GM12878 (cell line): Measurements from ENCODE around the gene HLTF. TPM values are rescaled to one million over a fixed set of nuclear protein-coding genes. Genes with fewer than 3 reads are reported as not detected.

Experiments
- ATAC-seq: fragments of 200-7000 bp; cut with Tn5 transposase; 3 replicates; pipeline ENCODE4 v1.9.1; 2020; ENCODE audit warnings: mild to moderate bottlenecking, moderate library complexity
- BruUV-seq: library from RNA; stranded (reverse); fragments of 400-500 nt; replicated peaks from 2 replicates; lab custom pipeline; 2021; lab: Mats Ljungman, UMichigan
- CTCF ChIA-PET: fragments of 300-600 bp; sonication (Branson Sonifier 250); formaldehyde crosslinking; extraction: SDS; loops from one replicate; lab custom pipeline; 2021; ENCODE audit warnings: inconsistent platforms; lab: Yijun Ruan, JAX
- POLR2A ChIA-PET: fragments of 350-600 bp; formaldehyde crosslinking; extraction: SDS; loops from one replicate; lab custom pipeline; 2021; ENCODE audit warnings: inconsistent platforms; lab: Charles Lee
- RAD21 ChIA-PET: fragments of 300-600 bp; sonication (Branson Sonifier 250); formaldehyde crosslinking; loops from one replicate; lab custom pipeline; 2023; ENCODE audit warnings: antibody characterized with exemption; ENCODE audit not compliant: unreplicated experiment; lab: Charles Lee
- SMC1A ChIA-PET: fragments of 300-600 bp; sonication (Branson Sonifier 250); formaldehyde crosslinking; loops from one replicate; lab custom pipeline; 2023; ENCODE audit not compliant: unreplicated experiment, uncharacterized antibody; lab: Charles Lee
- DNase-seq: peaks from one replicate; pipeline ENCODE4 v3.0.0-alpha.2; 2011; ENCODE audit warnings: low read depth, low spot score
- FAIRE-seq: peaks from 3 replicates; lab custom pipeline; 2011; peaks lifted over from hg19 to GRCh38; lab: Jason Lieb, UNC
- H2AFZ ChIP-seq: 2 replicates; pipeline ENCODE4 v1.6.0; 2011; ENCODE audit warnings: low read depth, low read length, control low read depth; ENCODE audit not compliant: control insufficient read depth
- H3K27ac ChIP-seq: 2 replicates; pipeline ENCODE4 v1.5.1; 2011; ENCODE audit warnings: control low read depth; ENCODE audit not compliant: control insufficient read depth, insufficient read depth
- H3K27me3 ChIP-seq, 2 experiments: replicated peaks in 1 of 2; 2 replicates each; pipeline versions ENCODE4 v1.6.0 to v1.6.1; 2011; ENCODE audit warnings: low read length in 1 of 2; ENCODE audit not compliant: control insufficient read depth in 2 of 2, insufficient read depth in 2 of 2
- H3K36me3 ChIP-seq, 2 experiments: 2 replicates each; pipeline ENCODE4 v1.5.1; 2011; ENCODE audit warnings: low read length in 1 of 2; ENCODE audit not compliant: control insufficient read depth in 2 of 2, insufficient read depth in 2 of 2
- H3K4me1 ChIP-seq: 2 replicates; pipeline ENCODE4 v1.6.1; 2011; ENCODE audit warnings: mild to moderate bottlenecking, low read length, moderate library complexity, mixed read lengths; ENCODE audit not compliant: control insufficient read depth, insufficient read depth
- H3K4me2 ChIP-seq: 2 replicates; pipeline ENCODE4 v1.6.0; 2011; ENCODE audit warnings: control low read depth; ENCODE audit not compliant: control insufficient read depth, insufficient read depth
- H3K4me3 ChIP-seq: fragments of 200-600 bp; sonication (generic); 2 replicates; pipeline ENCODE4 v1.5.1; 2016
- H3K79me2 ChIP-seq: 2 replicates; pipeline ENCODE4 v1.6.0; 2011; ENCODE audit warnings: low read length; ENCODE audit not compliant: control insufficient read depth, insufficient read depth
- H3K9ac ChIP-seq: 2 replicates; pipeline ENCODE4 v1.8.0; 2011; ENCODE audit warnings: low read length, control low read depth, mixed read lengths; ENCODE audit not compliant: control insufficient read depth, insufficient read depth
- H3K9me3 ChIP-seq: replicated peaks from 3 replicates; pipeline ENCODE4 v1.5.1; 2011; ENCODE audit warnings: mild to moderate bottlenecking, low read length; ENCODE audit not compliant: control insufficient read depth, insufficient read depth
- H4K20me1 ChIP-seq: 2 replicates; pipeline ENCODE4 v1.6.0; 2011; ENCODE audit not compliant: control insufficient read depth, insufficient read depth
- ATF3 ChIP-seq: IDR thresholded peaks from 2 replicates; pipeline ENCODE4 v1.6.1; 2011; ENCODE audit warnings: low read depth, mild to moderate bottlenecking, low read length, moderate library complexity, borderline replicate concordance; ENCODE audit errors: extremely low read depth
- ATF7 ChIP-seq: fragments of 450-650 bp; IDR thresholded peaks from 2 replicates; pipeline ENCODE4 v1.6.1; 2016; ENCODE audit warnings: low read depth, mild to moderate bottlenecking
- BCL3 ChIP-seq: IDR thresholded peaks from 2 replicates; pipeline ENCODE4 v1.6.1; 2011; ENCODE audit warnings: borderline replicate concordance, low read depth, mild to moderate bottlenecking, moderate library complexity, low read length; ENCODE audit not compliant: insufficient read depth, poor library complexity, severe bottlenecking
- CREB1 ChIP-seq: IDR thresholded peaks from 2 replicates; pipeline ENCODE4 v1.6.1; 2012; ENCODE audit warnings: low read depth, mild to moderate bottlenecking, inconsistent platforms
- EED ChIP-seq: sonication (generic); IDR thresholded peaks from 2 replicates; pipeline ENCODE4 v1.6.1; 2016; ENCODE audit warnings: antibody characterized with exemption, low read depth
- ESRRA ChIP-seq: IDR thresholded peaks from 2 replicates; pipeline ENCODE4 v1.6.1; 2012; ENCODE audit warnings: mild to moderate bottlenecking, low read length, improper control_type of control experiment
- FOXM1 ChIP-seq: IDR thresholded peaks from 2 replicates; pipeline ENCODE4 v1.6.1; 2012; ENCODE audit warnings: low read depth, mild to moderate bottlenecking, inconsistent platforms, low read length, moderate library complexity
- GATAD2B ChIP-seq: fragments of 450-650 bp; conservative IDR thresholded peaks from 2 replicates; pipeline ENCODE4 v1.6.1; 2017; ENCODE audit warnings: low read depth, mild to moderate bottlenecking, moderate library complexity
- HDAC2 ChIP-seq: fragments of 200-600 bp; sonication (generic); IDR thresholded peaks from 2 replicates; pipeline ENCODE4 v1.6.1; 2017
- MEF2A ChIP-seq: IDR thresholded peaks from 2 replicates; pipeline ENCODE4 v1.6.1; 2011; ENCODE audit warnings: low read depth, mild to moderate bottlenecking, low read length, moderate library complexity; ENCODE audit not compliant: insufficient read depth
- PRDM15 ChIP-seq: fragments of 450-650 bp; formaldehyde crosslinking; IDR thresholded peaks from 2 replicates; pipeline ENCODE4 v1.4.0; 2020; ENCODE audit warnings: mild to moderate bottlenecking, moderate library complexity
- RFX5 ChIP-seq: IDR thresholded peaks from 2 replicates; pipeline ENCODE4 v1.6.1; 2011; ENCODE audit warnings: low read depth, low read length, improper control_type of control experiment
- RUNX3 ChIP-seq: IDR thresholded peaks from 2 replicates; pipeline ENCODE4 v1.6.1; 2012; ENCODE audit warnings: low read length, inconsistent platforms
- USF1 ChIP-seq: IDR thresholded peaks from 2 replicates; pipeline ENCODE4 v1.6.1; 2011; ENCODE audit warnings: borderline replicate concordance, low read depth, mild to moderate bottlenecking, moderate library complexity, mixed read lengths, low read length; ENCODE audit not compliant: insufficient read depth; ENCODE audit errors: extremely low read length
- WGBS: methylation state at CpG from one replicate; pipeline ENCODE4 v1.1.6; 2016; ENCODE audit warnings: low lambda C conversion rate; ENCODE audit not compliant: insufficient replicate concordance, insufficient coverage; ENCODE audit errors: missing lambda C conversion rate; 5-methylcytosine and 5-hydroxymethylcytosine counted together
- in situ Hi-C: fragments of 300-500 bp; cut with MboI; formaldehyde crosslinking; loops from 9 replicates; pipeline ENCODE4 v1.14.3; 2018; ENCODE audit warnings: mixed read lengths
- intact Hi-C: fragments of 100-400 bp; cut with micrococcal nuclease; formaldehyde crosslinking; loops from one replicate; pipeline ENCODE4 v1.14.2; 2022; ENCODE audit not compliant: unreplicated experiment
- polyA plus RNA-seq, 11 experiments: library from polyadenylated mRNA; depleted of rRNA in 4 of 11; unstranded in 6 of 11; stranded (reverse) in 5 of 11; fragments of >200 nt; fragmentation: Nextera tagmentation in 4 of 11; fragmentation: Illumina TruSeq in 1 of 11; extraction: Ambion mirVana in 4 of 11; extraction: Trizol in 1 of 11; gene quantifications; 1 replicate in 1 of 11; 2 replicates in 10 of 11; pipeline versions ENCODE4 v1.2.1 to v1.2.3, GENCODE V29; 2011 to 2016; ENCODE audit warnings: inconsistent platforms in 2 of 11, missing spikeins in 2 of 11, low read depth in 1 of 11
- total RNA-seq, 4 experiments: library from RNA; depleted of rRNA in 3 of 4; stranded (reverse); fragments of >200 nt in 3 of 4; fragmentation: Illumina TruSeq in 1 of 4; extraction: Trizol in 1 of 4; gene quantifications; 2 replicates each; pipeline versions ENCODE4 v1.2.1 to v1.2.3, GENCODE V29; 2013 to 2021

HLTF gene
- total and polyA plus RNA-seq, 10 of the 15 experiments (the other 5 are each of a cell fraction or from before 2014, with no cell fraction given): 13.7 to 50.4 (median 31.7) TPM

GRCh38 chr3:149080011-149080698 lies 6.2 kb downstream of the HLTF start (continued):
- no peak for TF ChIP-seq PRDM15
- no peak for TF ChIP-seq RFX5
- no peak for TF ChIP-seq RUNX3
- no peak for TF ChIP-seq MEF2A

GRCh38 chr3:149077628-149078027 lies 8.7 kb downstream of the HLTF start:
- SMC1A ChIA-PET: interaction anchor here (0.7 to 1.5 kb wide), 6 partner anchors 9 to 125 kb away, joined by 3 to 4 read pairs (median 4); no protein-coding TSS in a partner anchor
- Histone ChIP-seq H3K4me2 (0 out of 2 replicates have a peak overlapping the region, but pooled peaks have one; percentile 9), H3K36me3 (peaks cover 0 to 13% of the 10 kb centered on the region in 2 experiments; a peak in 2 of 4 replicates), H4K20me1 (no peaks in the 10 kb centered on the region), H3K4me3 (no peak overlapping the region), H3K27me3 (no peaks in the 10 kb centered on the region), H2AFZ (no peak overlapping the region), H3K4me1 (no peaks in the 10 kb centered on the region), H3K79me2 (peaks cover 11% of the 10 kb centered on the region), H3K9me3 (no peaks in the 10 kb centered on the region; the same call in 2 of the 3 replicates), H3K27ac (no peak overlapping the region), H3K9ac (no peak overlapping the region; the same call in 1 of the 2 replicates)
- FAIRE-seq (no peak), DNase-seq (no peak), ATAC-seq (no peak)
- CTCF ChIA-PET: interaction anchor here (0.8 to 1.7 kb wide), 5 partner anchors 18 to 122 kb away, joined by 3 to 4 read pairs (median 3); no protein-coding TSS in a partner anchor
- intact Hi-C loops: no loop called here
- RAD21 ChIA-PET: no interaction called here
- POLR2A ChIA-PET: no interaction called here
- 73% methylated on average over 5 of the region's 5 CpGs for WGBS
- no TSS peak for BruUV-seq
- in situ Hi-C loops: no loop called here
- TF ChIP-seq HDAC2: no peak
- TF ChIP-seq GATAD2B: no peak
- TF ChIP-seq CREB1: no peak
- TF ChIP-seq EED: no peak
- TF ChIP-seq ATF7: no peak
- TF ChIP-seq ATF3: no peak
- no peak for TF ChIP-seq ESRRA
- TF ChIP-seq BCL3: no peak
- TF ChIP-seq FOXM1: no peak
- no peak for TF ChIP-seq USF1
